NT2/D1 (cell line): ENCODE measurements around the gene TRIM67.

Experiments used
- DNase-seq: peaks from one replicate; pipeline ENCODE4 v3.0.0-alpha.2; 2011; ENCODE audit warnings: low read depth, low spot score
- H3K27me3 ChIP-seq: 2 replicates; pipeline ENCODE4 v1.6.0; 2011; ENCODE audit warnings: mild to moderate bottlenecking; ENCODE audit not compliant: insufficient read length, insufficient read depth
- H3K36me3 ChIP-seq: 2 replicates; pipeline ENCODE4 v1.6.1; 2011; ENCODE audit warnings: mild to moderate bottlenecking, low read length, mixed read lengths; ENCODE audit not compliant: insufficient read depth, insufficient read length
- H3K4me1 ChIP-seq: 2 replicates; pipeline ENCODE4 v1.5.1; 2011; ENCODE audit not compliant: insufficient read depth, insufficient read length
- H3K4me3 ChIP-seq: 2 replicates; pipeline ENCODE4 v1.5.1; 2011; ENCODE audit warnings: low read depth; ENCODE audit not compliant: insufficient read length
- H3K9ac ChIP-seq: 2 replicates; pipeline ENCODE4 v1.6.0; 2011; ENCODE audit warnings: low read depth; ENCODE audit not compliant: insufficient read length
- H3K9me3 ChIP-seq: 2 replicates; pipeline ENCODE4 v1.5.1; 2011; ENCODE audit warnings: mild to moderate bottlenecking, low read length; ENCODE audit not compliant: insufficient read depth
- SUZ12 ChIP-seq: IDR thresholded peaks from 2 replicates; pipeline ENCODE4 v1.6.1; 2011; ENCODE audit not compliant: insufficient read length, insufficient read depth; ENCODE audit errors: extremely low read depth
- YY1 ChIP-seq: IDR thresholded peaks from 2 replicates; pipeline ENCODE4 v1.6.1; 2011; ENCODE audit not compliant: insufficient read length, insufficient read depth
- ZNF274 ChIP-seq: IDR thresholded peaks from 2 replicates; pipeline ENCODE4 v1.6.1; 2011; ENCODE audit warnings: mild to moderate bottlenecking, low read depth, low read length

Gene TRIM67

GRCh38 chr1:231194476-231194842, 32.6 kb downstream of the TRIM67 start:
- H3K4me1 ChIP-seq = no peaks in the 10 kb centered on the region

GRCh38 chr1:231194843-231195516, 33.1 kb downstream of the TRIM67 start:
- Histone ChIP-seq H3K9ac (no peak overlapping the region), H3K36me3 (no peaks in the 10 kb centered on the region), H3K9me3 (no peaks in the 10 kb centered on the region), H3K4me1 (no peaks in the 10 kb centered on the region), H3K4me3 (no peak overlapping the region), H3K27me3 (peaks cover 19% of the 10 kb centered on the region)
- TF ChIP-seq YY1 (no peak), ZNF274 (no peak), SUZ12 (no peak)
- no peak for DNase-seq

More at GRCh38 chr1:231194476-231194842, 32.6 kb downstream of the TRIM67 start:
- H3K36me3 ChIP-seq = no peaks in the 10 kb centered on the region
- peaks cover 14% of the 10 kb centered on the region for H3K27me3 ChIP-seq
- no peak overlapping the region for H3K4me3 ChIP-seq
- H3K9ac ChIP-seq = no peak overlapping the region
- TF ChIP-seq ZNF274 (no peak), YY1 (no peak), SUZ12 (no peak)
- peaks cover 5% of the 10 kb centered on the region; the same call in 1 of the 2 replicates for H3K9me3 ChIP-seq
- no peak for DNase-seq

- DNase-seq = no peak
- Histone ChIP-seq H3K36me3 (no peaks in the 10 kb centered on the region), H3K9ac (no peak overlapping the region), H3K9me3 (no peaks in the 10 kb centered on the region), H3K27me3 (peaks cover 33% of the 10 kb centered on the region), H3K4me1 (no peaks in the 10 kb centered on the region), H3K4me3 (no peak overlapping the region)
- TF ChIP-seq YY1 (no peak), SUZ12 (no peak), ZNF274 (no peak)
These were observed 34.4 kb downstream of the TRIM67 start for GRCh38 chr1:231196307-231196706.

- Histone ChIP-seq H3K9ac (no peak overlapping the region), H3K4me1 (no peaks in the 10 kb centered on the region), H3K9me3 (no peaks in the 10 kb centered on the region), H3K4me3 (no peak overlapping the region), H3K36me3 (no peaks in the 10 kb centered on the region), H3K27me3 (peaks cover 37% of the 10 kb centered on the region)
- no peak for DNase-seq
- TF ChIP-seq ZNF274 = no peak
- TF ChIP-seq YY1 = no peak
- no peak for TF ChIP-seq SUZ12
These were observed 34.9 kb downstream of the TRIM67 start for GRCh38 chr1:231196728-231197127.

- Histone ChIP-seq H3K4me1 (no peaks in the 10 kb centered on the region), H3K4me3 (no peak overlapping the region), H3K9me3 (no peaks in the 10 kb centered on the region), H3K36me3 (no peaks in the 10 kb centered on the region), H3K27me3 (peaks cover 65% of the 10 kb centered on the region), H3K9ac (no peak overlapping the region)
- DNase-seq = no peak
- TF ChIP-seq ZNF274 (no peak), YY1 (no peak), SUZ12 (no peak)
These were observed 38.0 kb downstream of the TRIM67 start for GRCh38 chr1:231199868-231200267.

- Histone ChIP-seq H3K9ac (no peak overlapping the region), H3K9me3 (no peaks in the 10 kb centered on the region), H3K4me1 (no peaks in the 10 kb centered on the region), H3K27me3 (peaks cover 71% of the 10 kb centered on the region), H3K4me3 (no peak overlapping the region), H3K36me3 (no peaks in the 10 kb centered on the region)
- no peak for DNase-seq
- TF ChIP-seq SUZ12 = no peak
- no peak for TF ChIP-seq YY1
- no peak for TF ChIP-seq ZNF274
These were observed 38.7 kb downstream of the TRIM67 start for GRCh38 chr1:231200388-231201031.

GRCh38 chr1:231201375-231201978, 39.6 kb downstream of the TRIM67 start:
- Histone ChIP-seq H3K4me1 (no peaks in the 10 kb centered on the region), H3K9ac (no peak overlapping the region), H3K27me3 (peaks cover 77% of the 10 kb centered on the region), H3K9me3 (no peaks in the 10 kb centered on the region), H3K36me3 (no peaks in the 10 kb centered on the region), H3K4me3 (no peak overlapping the region)
- DNase-seq = no peak
- TF ChIP-seq ZNF274 (no peak), SUZ12 (no peak), YY1 (no peak)
